CD4-positive, alpha-beta T cell (primary cell): ENCODE results near the gene BLID. TPM values are rescaled to one million over a fixed set of nuclear protein-coding genes. Genes with fewer than 3 reads are reported as not detected.

Experiments
- ATAC-seq: fragments of 200-7000 bp; cut with Tn5 transposase; one replicate; pipeline ENCODE4 v1.10.0; 2022; ENCODE audit warnings: mild to moderate bottlenecking; ENCODE audit not compliant: poor library complexity
- CTCF ChIA-PET: fragments of 350-600 bp; sonication (Branson Sonifier 250); formaldehyde crosslinking; loops from one replicate; lab custom pipeline; 2021; ENCODE audit warnings: antibody characterized with exemption, inconsistent platforms; lab: Charles Lee
- POLR2A ChIA-PET: fragments of 350-600 bp; sonication (Branson Sonifier 250); formaldehyde crosslinking; loops from one replicate; lab custom pipeline; 2021; ENCODE audit warnings: antibody characterized with exemption, inconsistent platforms; lab: Charles Lee
- DNase-seq, 14 experiments: peaks; one replicate each; pipeline ENCODE4 v3.0.0-alpha.2; 2013 to 2020; ENCODE audit warnings: mixed read lengths in 2 of 14
- H3K27ac ChIP-seq, 2 donors: one replicate each; pipeline versions ENCODE4 v1.5.1 to v1.7.0; 2013; ENCODE audit warnings: low read length in 2 of 2, low read depth in 1 of 2, mild to moderate bottlenecking in 1 of 2
- H3K27me3 ChIP-seq, 2 experiments: 1 replicate in 1 of 2; 2 replicates in 1 of 2; pipeline versions ENCODE4 v1.6.1 to v1.7.0; 2013; ENCODE audit warnings: low read length in 2 of 2, control low read depth in 1 of 2, mild to moderate bottlenecking in 1 of 2, moderate library complexity in 1 of 2; ENCODE audit not compliant: insufficient read depth in 2 of 2, control insufficient read depth in 1 of 2
- H3K36me3 ChIP-seq: one replicate; pipeline ENCODE4 v1.6.1; 2013; ENCODE audit warnings: low read length, control low read depth; ENCODE audit not compliant: insufficient read depth
- H3K4me1 ChIP-seq: one replicate; pipeline ENCODE4 v1.6.1; 2013; ENCODE audit warnings: low read length, control low read depth; ENCODE audit not compliant: insufficient read depth
- H3K4me3 ChIP-seq: one replicate; pipeline ENCODE4 v1.5.1; 2013; ENCODE audit warnings: mild to moderate bottlenecking, low read length, moderate library complexity
- H3K9me3 ChIP-seq, 2 experiments: 1 replicate in 1 of 2; 2 replicates in 1 of 2; pipeline versions ENCODE4 v1.6.1 to v1.7.0; 2013; ENCODE audit warnings: low read length in 2 of 2, mild to moderate bottlenecking in 2 of 2, control low read depth in 1 of 2, moderate library complexity in 1 of 2; ENCODE audit not compliant: control insufficient read depth in 1 of 2, insufficient read depth in 1 of 2
- H3K27ac Mint-ChIP-seq: one replicate; pipeline ENCODE4 v1.8.0; 2020; ENCODE audit warnings: mixed read lengths
- H3K27me3 Mint-ChIP-seq: one replicate; pipeline ENCODE4 v1.8.0; 2021; ENCODE audit warnings: mixed read lengths
- H3K36me3 Mint-ChIP-seq: one replicate; pipeline ENCODE4 v1.8.0; 2021; ENCODE audit warnings: low read depth, mixed read lengths
- H3K4me1 Mint-ChIP-seq: one replicate; pipeline ENCODE4 v1.8.0; 2021; ENCODE audit warnings: low read depth, mixed read lengths
- H3K4me3 Mint-ChIP-seq: one replicate; pipeline ENCODE4 v1.8.0; 2020; ENCODE audit warnings: mild to moderate bottlenecking, mixed read lengths
- H3K9me3 Mint-ChIP-seq: one replicate; pipeline ENCODE4 v1.8.0; 2020; ENCODE audit warnings: mixed read lengths
- intact Hi-C, 2 experiments: fragments of 100-400 bp; cut with DNase I in 1 of 2; cut with micrococcal nuclease in 1 of 2; formaldehyde crosslinking; loops; one replicate each; pipeline versions ENCODE4 v1.15.1 to v1.9.0; 2023 to 2025; cut with DNase I, micrococcal nuclease
- total RNA-seq, 174 experiments: library from RNA in 2 of 174; stranded (reverse) in 2 of 174; gene quantifications; one replicate each; pipeline ENCODE4 v1.2.3 and lab custom pipeline; 2021 to 2026
- TF ChIP-seq, protein P1 (sequence below): fragments of 200-600 bp; IDR thresholded peaks from one replicate; pipeline ENCODE4 v1.8.0; 2022; ENCODE audit warnings: antibody characterized with exemption, mild to moderate bottlenecking

BLID gene
- total RNA-seq, 2 experiments from 2014 or later = not detected

DNA sequence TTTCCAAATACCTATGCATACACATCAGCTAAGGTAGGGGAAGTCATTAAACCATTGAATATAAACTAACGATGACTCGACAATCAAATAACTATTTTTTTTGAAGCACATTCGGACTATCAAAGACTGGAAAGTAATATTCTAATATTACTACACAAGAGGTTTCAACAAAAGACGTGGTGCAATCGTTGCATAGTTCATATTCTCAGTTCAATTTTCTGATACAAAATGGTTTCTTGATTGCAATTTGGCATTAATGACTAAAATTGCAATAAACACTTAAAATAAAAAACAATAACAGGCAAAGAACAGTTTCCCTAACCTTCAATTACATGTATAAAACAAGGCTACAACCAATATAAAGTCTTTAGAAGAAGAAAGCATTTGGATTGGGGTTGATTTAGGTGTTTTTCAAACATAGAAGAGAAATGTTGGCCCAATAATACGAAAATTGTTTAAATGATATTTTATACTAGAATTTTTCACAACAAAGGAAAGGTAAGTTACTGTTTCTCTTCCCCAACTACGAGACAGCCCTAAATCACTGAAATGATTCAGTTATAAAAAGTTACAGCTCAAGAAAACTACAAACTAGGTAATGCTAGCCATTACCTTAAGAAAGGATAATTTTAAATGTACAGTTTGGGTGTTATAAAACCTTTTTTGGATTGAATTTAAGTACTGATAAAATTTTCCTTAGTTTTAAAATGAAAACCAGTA, 17.6 kb downstream of the BLID start:
- H3K36me3 ChIP-seq = no peaks in the 10 kb centered on the region
- no peak overlapping the region for H3K27ac ChIP-seq
- TF ChIP-seq, protein P1, sequence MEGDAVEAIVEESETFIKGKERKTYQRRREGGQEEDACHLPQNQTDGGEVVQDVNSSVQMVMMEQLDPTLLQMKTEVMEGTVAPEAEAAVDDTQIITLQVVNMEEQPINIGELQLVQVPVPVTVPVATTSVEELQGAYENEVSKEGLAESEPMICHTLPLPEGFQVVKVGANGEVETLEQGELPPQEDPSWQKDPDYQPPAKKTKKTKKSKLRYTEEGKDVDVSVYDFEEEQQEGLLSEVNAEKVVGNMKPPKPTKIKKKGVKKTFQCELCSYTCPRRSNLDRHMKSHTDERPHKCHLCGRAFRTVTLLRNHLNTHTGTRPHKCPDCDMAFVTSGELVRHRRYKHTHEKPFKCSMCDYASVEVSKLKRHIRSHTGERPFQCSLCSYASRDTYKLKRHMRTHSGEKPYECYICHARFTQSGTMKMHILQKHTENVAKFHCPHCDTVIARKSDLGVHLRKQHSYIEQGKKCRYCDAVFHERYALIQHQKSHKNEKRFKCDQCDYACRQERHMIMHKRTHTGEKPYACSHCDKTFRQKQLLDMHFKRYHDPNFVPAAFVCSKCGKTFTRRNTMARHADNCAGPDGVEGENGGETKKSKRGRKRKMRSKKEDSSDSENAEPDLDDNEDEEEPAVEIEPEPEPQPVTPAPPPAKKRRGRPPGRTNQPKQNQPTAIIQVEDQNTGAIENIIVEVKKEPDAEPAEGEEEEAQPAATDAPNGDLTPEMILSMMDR = no peak
- Mint-ChIP-seq H3K4me3 (no peak overlapping the region), H3K36me3 (no peaks in the 10 kb centered on the region), H3K4me1 (peaks cover 15% of the 10 kb centered on the region), H3K27ac (no peak overlapping the region), H3K9me3 (no peaks in the 10 kb centered on the region), H3K27me3 (peaks cover 40% of the 10 kb centered on the region)
- ATAC-seq = no peak
- H3K9me3 ChIP-seq = peaks cover 0 to 3% of the 10 kb centered on the region in 2 experiments
- peaks cover 4% of the 10 kb centered on the region for H3K4me1 ChIP-seq
- no peak for DNase-seq
- CTCF ChIA-PET = no interaction called here
- no peak overlapping the region for H3K4me3 ChIP-seq
- peaks cover 17 to 57% of the 10 kb centered on the region in 2 experiments for H3K27me3 ChIP-seq
- POLR2A ChIA-PET = no interaction called here
- intact Hi-C loops = no loop called here

DNA sequence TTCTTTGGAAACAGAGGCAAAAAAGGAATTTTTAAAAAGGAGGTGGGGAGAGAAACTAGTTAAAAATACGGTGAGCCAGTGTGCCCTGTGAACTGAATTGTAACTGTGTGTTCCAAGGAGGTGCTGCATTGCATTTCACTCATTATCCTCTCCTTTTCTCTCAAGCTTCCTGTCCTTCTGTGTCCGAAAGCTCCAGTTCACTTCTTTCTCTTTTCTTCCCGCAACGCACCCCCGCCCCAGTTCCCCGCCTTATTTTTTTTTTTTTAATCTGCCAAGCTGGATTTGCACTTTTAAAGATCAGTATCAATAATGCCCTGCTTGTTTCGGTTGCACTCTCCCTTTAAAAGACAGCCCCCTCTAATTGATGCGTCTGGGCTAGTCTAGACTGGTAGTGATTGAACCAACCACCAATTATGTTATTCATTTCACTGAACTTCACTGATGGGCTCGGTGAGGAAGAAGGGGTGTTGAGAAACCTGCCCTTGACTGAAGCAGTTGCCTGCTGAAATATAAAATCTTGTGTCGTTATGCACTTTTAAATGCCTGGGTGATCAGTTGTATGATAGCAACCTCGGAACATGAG, 18.5 kb downstream of the BLID start:
- Mint-ChIP-seq H3K4me1 (peaks cover 15% of the 10 kb centered on the region), H3K4me3 (no peak overlapping the region), H3K27me3 (peaks cover 43% of the 10 kb centered on the region), H3K36me3 (no peaks in the 10 kb centered on the region), H3K27ac (no peak overlapping the region), H3K9me3 (no peaks in the 10 kb centered on the region)
- ChIA-PET CTCF (no interaction called here), POLR2A (no interaction called here)
- H3K27ac ChIP-seq = no peak overlapping the region
- no peak overlapping the region for H3K4me3 ChIP-seq
- TF ChIP-seq, protein P1 = no peak
- H3K36me3 ChIP-seq = no peaks in the 10 kb centered on the region
- peaks cover 4% of the 10 kb centered on the region for H3K4me1 ChIP-seq
- intact Hi-C loops = no loop called here
- H3K27me3 ChIP-seq = peaks cover 17 to 48% of the 10 kb centered on the region in 2 experiments
- DNase-seq (no peak), ATAC-seq (no peak)
- H3K9me3 ChIP-seq = peaks cover 0 to 3% of the 10 kb centered on the region in 2 experiments

DNA sequence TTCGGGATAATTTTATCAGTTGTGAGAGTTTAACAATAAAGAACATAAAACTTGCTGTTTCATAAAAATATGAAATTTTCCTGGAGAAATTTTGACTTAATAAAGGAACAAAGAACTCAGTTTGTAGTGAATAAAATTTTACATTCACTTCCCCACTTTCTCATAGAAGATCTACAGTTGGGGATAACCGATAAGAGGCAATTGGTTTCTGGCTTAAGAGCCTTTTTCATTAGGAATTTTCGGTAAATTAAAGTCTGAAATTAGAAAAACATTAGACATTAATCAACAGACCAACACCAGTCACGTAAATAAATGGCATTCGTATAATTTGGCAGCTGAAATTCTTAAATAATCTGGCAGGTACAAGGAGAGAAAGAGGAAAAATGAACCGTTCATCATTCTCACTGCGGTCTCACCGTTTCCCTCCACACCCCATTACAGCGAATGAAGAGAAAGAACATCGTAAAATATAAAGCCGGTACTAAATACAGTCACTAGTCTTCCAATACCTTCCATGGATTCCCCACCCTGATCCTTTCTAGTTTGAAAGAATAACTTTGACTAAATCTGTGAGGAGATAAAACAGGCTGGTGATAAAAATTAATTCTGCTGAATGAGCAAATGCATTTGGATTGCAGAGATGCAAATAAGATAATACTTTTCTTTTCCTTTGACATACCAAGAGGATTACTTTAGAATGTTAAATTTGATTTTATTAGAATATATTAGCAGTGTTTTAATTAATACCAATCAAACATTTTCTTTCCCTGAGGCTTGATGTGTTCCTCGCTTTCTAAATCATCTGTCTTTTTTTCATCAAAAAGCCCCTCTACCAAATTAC, 19.5 kb downstream of the BLID start:
- Mint-ChIP-seq H3K27me3 (peaks cover 53% of the 10 kb centered on the region), H3K4me3 (no peak overlapping the region), H3K27ac (no peak overlapping the region), H3K9me3 (no peaks in the 10 kb centered on the region), H3K36me3 (no peaks in the 10 kb centered on the region), H3K4me1 (peaks cover 15% of the 10 kb centered on the region)
- DNase-seq (no peak), ATAC-seq (no peak)
- no peak overlapping the region for H3K4me3 ChIP-seq
- no peaks in the 10 kb centered on the region for H3K36me3 ChIP-seq
- POLR2A ChIA-PET = no interaction called here
- peaks cover 4% of the 10 kb centered on the region for H3K4me1 ChIP-seq
- H3K27me3 ChIP-seq = peaks cover 17 to 38% of the 10 kb centered on the region in 2 experiments
- TF ChIP-seq, protein P1 = no peak
- H3K9me3 ChIP-seq = no peaks in the 10 kb centered on the region
- intact Hi-C loops = no loop called here
- CTCF ChIA-PET = no interaction called here
- H3K27ac ChIP-seq = no peak overlapping the region
